ENCODE measurements around the gene LIN28A. TPM values are rescaled to one million over a fixed set of nuclear protein-coding genes. Genes with fewer than 3 reads are reported as not detected.
A peak's percentile ranks its signal among the peaks of the same experiment; 100 is the strongest.

LIN28A gene
- total RNA-seq, 1 donor from 2014 or later, result not detected

DNA sequence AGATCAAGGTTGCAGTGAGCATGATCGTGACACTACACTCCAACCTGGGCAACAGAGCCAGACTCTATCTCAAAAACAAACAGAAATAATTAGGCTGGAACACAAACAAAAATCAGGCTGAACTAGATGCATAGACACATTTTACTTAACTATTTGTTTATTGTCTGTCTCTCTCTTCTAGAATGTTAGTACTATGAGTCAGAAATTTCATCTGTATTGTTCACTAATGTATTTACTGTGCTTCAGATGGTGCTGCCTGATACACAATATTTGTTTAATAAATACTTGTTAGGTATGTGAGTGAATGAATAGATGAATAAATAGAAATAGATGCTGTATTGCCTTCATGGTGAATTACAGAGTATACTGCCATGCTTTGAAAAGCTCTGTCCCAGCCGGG is 6.0 kb upstream of the LIN28A start:
- TF ChIP-seq, protein P1, sequence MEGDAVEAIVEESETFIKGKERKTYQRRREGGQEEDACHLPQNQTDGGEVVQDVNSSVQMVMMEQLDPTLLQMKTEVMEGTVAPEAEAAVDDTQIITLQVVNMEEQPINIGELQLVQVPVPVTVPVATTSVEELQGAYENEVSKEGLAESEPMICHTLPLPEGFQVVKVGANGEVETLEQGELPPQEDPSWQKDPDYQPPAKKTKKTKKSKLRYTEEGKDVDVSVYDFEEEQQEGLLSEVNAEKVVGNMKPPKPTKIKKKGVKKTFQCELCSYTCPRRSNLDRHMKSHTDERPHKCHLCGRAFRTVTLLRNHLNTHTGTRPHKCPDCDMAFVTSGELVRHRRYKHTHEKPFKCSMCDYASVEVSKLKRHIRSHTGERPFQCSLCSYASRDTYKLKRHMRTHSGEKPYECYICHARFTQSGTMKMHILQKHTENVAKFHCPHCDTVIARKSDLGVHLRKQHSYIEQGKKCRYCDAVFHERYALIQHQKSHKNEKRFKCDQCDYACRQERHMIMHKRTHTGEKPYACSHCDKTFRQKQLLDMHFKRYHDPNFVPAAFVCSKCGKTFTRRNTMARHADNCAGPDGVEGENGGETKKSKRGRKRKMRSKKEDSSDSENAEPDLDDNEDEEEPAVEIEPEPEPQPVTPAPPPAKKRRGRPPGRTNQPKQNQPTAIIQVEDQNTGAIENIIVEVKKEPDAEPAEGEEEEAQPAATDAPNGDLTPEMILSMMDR (IDR thresholded peaks at IDR 0.05), result no peak
- no peak for DNase-seq (ENCODE audit: low spot score)

DNA sequence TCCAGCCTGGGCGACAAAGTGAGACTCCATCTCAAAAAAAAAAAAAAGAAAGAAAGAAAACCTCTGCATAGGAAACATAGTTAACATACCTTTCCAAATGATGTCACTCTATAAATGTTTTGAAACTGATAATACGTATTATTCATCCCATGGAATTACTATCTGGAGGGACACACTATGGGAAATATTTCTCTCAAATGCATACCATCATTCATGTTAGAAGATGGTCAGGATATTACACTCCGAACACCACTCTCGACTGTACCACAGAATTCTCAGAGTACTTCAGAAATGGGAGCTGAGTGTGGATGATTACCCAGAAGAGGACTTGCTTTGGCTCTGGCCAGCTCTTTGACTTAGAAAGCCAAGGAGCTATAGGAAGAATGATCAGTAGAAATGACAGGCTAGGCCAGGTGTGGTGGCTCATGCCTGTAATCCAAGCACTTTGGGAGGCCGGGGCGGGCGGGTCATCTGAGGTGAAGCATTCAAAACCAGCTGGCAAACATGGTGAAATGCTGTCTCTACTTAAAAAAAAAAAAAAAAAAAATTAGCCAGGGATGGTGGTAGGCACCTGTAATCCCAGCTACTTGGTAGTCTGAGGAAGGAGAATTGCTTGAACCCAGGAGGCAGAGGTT is 5.2 kb upstream of the LIN28A start:
- H3K9me3 Mint-ChIP-seq (ENCODE audit: low read depth), result no peaks in the 10 kb centered on the region
- TF ChIP-seq, protein P1 (IDR thresholded peaks at IDR 0.05), result no peak
- no peak for DNase-seq (ENCODE audit: low spot score)
- H3K27me3 Mint-ChIP-seq (ENCODE audit: low read depth), result peaks cover 13% of the 10 kb centered on the region
- no peak overlapping the region for H3K4me3 Mint-ChIP-seq (ENCODE audit: unreplicated experiment)
- peaks cover 23% of the 10 kb centered on the region for H3K4me1 Mint-ChIP-seq (ENCODE audit: low read depth)
- no peaks in the 10 kb centered on the region for H3K36me3 Mint-ChIP-seq (ENCODE audit: low read depth)
- H3K27ac Mint-ChIP-seq (ENCODE audit: unreplicated experiment), result peak overlapping the region; percentile 51

More for the DNA sequence above, 6.0 kb upstream of the LIN28A start:
- Mint-ChIP-seq H3K4me3 (ENCODE audit: unreplicated experiment) (no peak overlapping the region), H3K9me3 (ENCODE audit: low read depth) (no peaks in the 10 kb centered on the region), H3K4me1 (ENCODE audit: low read depth) (peaks cover 21% of the 10 kb centered on the region), H3K27me3 (ENCODE audit: low read depth) (peaks cover 10% of the 10 kb centered on the region), H3K36me3 (ENCODE audit: low read depth) (no peaks in the 10 kb centered on the region), H3K27ac (ENCODE audit: unreplicated experiment) (no peak overlapping the region)

DNA sequence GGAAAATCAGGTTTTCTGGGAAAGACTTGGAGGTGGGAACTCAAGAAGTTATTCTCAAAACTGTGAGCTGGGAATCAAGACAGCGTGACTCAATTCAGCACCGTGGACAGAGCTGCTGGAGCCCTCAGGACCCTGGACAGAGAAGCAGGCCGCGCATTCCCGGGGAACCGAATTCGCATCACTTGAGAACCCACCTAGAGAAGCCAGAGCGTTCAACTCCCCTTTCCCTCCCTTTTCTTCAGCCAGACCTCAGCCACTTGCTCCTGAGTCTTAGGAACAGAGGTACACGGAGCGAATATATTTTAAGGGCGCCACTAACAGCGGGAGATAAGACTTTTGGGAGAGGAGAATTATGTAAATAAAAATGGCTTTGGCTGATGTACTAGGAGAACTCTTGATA is 2.0 kb upstream of the LIN28A start:
- DNase-seq (ENCODE audit: low spot score), result no peak
- Mint-ChIP-seq H3K4me3 (ENCODE audit: unreplicated experiment) (no peak overlapping the region), H3K9me3 (ENCODE audit: low read depth) (no peaks in the 10 kb centered on the region), H3K36me3 (ENCODE audit: low read depth) (no peaks in the 10 kb centered on the region), H3K27me3 (ENCODE audit: low read depth) (peaks cover 39% of the 10 kb centered on the region), H3K4me1 (ENCODE audit: low read depth) (peaks cover 23% of the 10 kb centered on the region), H3K27ac (ENCODE audit: unreplicated experiment) (no peak overlapping the region)
- TF ChIP-seq, protein P1 (IDR thresholded peaks at IDR 0.05), result no peak

DNA sequence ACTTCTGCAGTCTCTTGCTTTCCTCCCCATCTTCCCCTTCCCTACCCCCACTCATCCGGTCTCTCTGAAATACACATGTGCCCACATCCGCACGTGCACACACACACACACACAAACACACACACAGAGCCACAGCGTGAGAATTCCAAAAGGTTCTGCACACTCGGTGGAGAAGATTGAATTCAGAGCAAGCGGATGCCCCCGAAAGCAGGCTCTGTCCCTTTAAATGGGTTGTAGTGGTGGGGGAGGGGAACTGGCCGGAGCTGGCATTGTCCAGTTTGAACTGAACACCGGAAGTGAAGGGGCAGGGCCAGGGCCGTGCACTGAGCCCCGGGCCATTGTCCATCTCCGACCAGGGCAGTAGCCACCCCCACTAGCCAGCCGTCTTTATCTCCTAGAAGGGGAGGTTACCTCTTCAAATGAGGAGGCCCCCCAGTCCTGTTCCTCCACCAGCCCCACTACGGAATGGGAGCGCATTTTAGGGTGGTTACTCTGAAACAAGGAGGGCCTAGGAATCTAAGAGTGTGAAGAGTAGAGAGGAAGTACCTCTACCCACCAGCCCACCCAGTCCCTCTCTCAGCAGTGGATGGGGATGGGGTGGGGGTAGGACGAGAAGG is 1.3 kb upstream of the LIN28A start:
- Mint-ChIP-seq H3K4me3 (ENCODE audit: unreplicated experiment) (no peak overlapping the region), H3K27me3 (ENCODE audit: low read depth) (peaks cover 46% of the 10 kb centered on the region), H3K36me3 (ENCODE audit: low read depth) (no peaks in the 10 kb centered on the region), H3K27ac (ENCODE audit: unreplicated experiment) (no peak overlapping the region), H3K4me1 (ENCODE audit: low read depth) (peaks cover 23% of the 10 kb centered on the region), H3K9me3 (ENCODE audit: low read depth) (no peaks in the 10 kb centered on the region)
- DNase-seq (ENCODE audit: low spot score), result no peak
- TF ChIP-seq, protein P1 (IDR thresholded peaks at IDR 0.05), result no peak

DNA sequence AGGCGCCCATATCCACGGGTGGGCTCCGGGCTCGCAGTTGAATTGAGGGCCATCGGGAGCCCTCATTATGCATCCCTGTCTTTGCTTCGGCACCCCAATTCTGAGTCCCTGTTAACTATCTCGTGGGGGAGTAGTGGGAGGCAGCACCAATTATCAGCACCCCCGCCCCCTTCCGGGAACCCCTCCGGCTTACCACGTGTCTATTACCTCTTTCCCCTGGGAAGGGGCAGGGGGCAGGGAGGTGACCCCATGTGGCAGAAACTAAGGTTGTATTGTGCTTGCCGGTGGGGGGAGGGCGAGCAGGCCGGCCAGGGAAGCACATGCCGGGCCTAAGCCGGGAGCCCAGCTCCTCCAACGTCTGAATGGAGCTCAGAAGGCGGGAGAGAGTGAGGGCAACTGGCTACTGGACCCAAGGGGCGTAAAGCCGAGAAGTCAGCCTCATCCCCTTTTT is 1.0 kb downstream of the LIN28A start:
- peaks cover 11% of the 10 kb centered on the region for H3K4me1 Mint-ChIP-seq (ENCODE audit: low read depth)
- no peak overlapping the region for H3K4me3 Mint-ChIP-seq (ENCODE audit: unreplicated experiment)
- H3K9me3 Mint-ChIP-seq (ENCODE audit: low read depth), result no peaks in the 10 kb centered on the region
- TF ChIP-seq, protein P1 (IDR thresholded peaks at IDR 0.05), result no peak
- no peak overlapping the region for H3K27ac Mint-ChIP-seq (ENCODE audit: unreplicated experiment)
- peaks cover 62% of the 10 kb centered on the region for H3K27me3 Mint-ChIP-seq (ENCODE audit: low read depth)
- H3K36me3 Mint-ChIP-seq (ENCODE audit: low read depth), result no peaks in the 10 kb centered on the region
- DNase-seq (ENCODE audit: low spot score), result no peak
